Kidney (tissue), 14 donors: ENCODE data around the gene ANGPT4. TPM values are rescaled to one million over a fixed set of nuclear protein-coding genes. Genes with fewer than 3 reads are reported as not detected.

ENCODE experiments used
- DNase-seq, 5 donors: peaks; one replicate each; pipeline ENCODE4 v3.0.0-alpha.2; 2013 to 2020
- FAIRE-seq: peaks from 2 replicates; lab custom pipeline; 2012; peaks lifted over from hg19 to GRCh38; lab: Jason Lieb, UNC
- H3K27ac ChIP-seq, 2 donors: one replicate each; pipeline ENCODE4 v1.7.0; 2013; ENCODE audit warnings: low read depth in 2 of 2, low read length in 2 of 2, inconsistent platforms in 1 of 2
- H3K27me3 ChIP-seq: one replicate; pipeline ENCODE4 v1.7.1; 2013; ENCODE audit warnings: low read length, inconsistent platforms; ENCODE audit not compliant: control insufficient read depth, insufficient read depth
- H3K36me3 ChIP-seq, 3 donors: one replicate each; pipeline versions ENCODE4 v1.7.0 to v1.7.1; 2013; ENCODE audit warnings: low read length in 3 of 3, control low read depth in 1 of 3, inconsistent platforms in 1 of 3; ENCODE audit not compliant: insufficient read depth in 3 of 3, control insufficient read depth in 2 of 3
- H3K4me1 ChIP-seq, 3 donors: one replicate each; pipeline versions ENCODE4 v1.7.0 to v1.7.1; 2013; ENCODE audit warnings: low read length in 3 of 3, inconsistent platforms in 1 of 3, low read depth in 1 of 3; ENCODE audit not compliant: control insufficient read depth in 2 of 3, insufficient read depth in 2 of 3
- H3K4me3 ChIP-seq, 3 donors: one replicate each; pipeline versions ENCODE4 v1.7.0 to v1.8.1; 2013; ENCODE audit warnings: low read length in 3 of 3, control low read depth in 1 of 3, inconsistent platforms in 1 of 3
- H3K9ac ChIP-seq, 3 donors: one replicate each; pipeline versions ENCODE4 v1.7.0 to v1.7.1; 2013; ENCODE audit warnings: low read length in 3 of 3, control low read depth in 1 of 3, inconsistent platforms in 1 of 3
- H3K9me3 ChIP-seq, 3 donors: one replicate each; pipeline versions ENCODE4 v1.7.0 to v1.7.1; 2013; ENCODE audit warnings: low read length in 3 of 3, control low read depth in 1 of 3, inconsistent platforms in 1 of 3; ENCODE audit not compliant: control insufficient read depth in 2 of 3, insufficient read depth in 1 of 3
- CTCF ChIP-seq: IDR thresholded peaks from 3 replicates; pipeline ENCODE4 v1.5.1; 2012; ENCODE audit warnings: mild to moderate bottlenecking, moderate library complexity, borderline replicate concordance; ENCODE audit not compliant: insufficient read depth; ENCODE audit errors: extremely low read depth
- intact Hi-C: fragments of 100-400 bp; cut with DNase I; formaldehyde crosslinking; loops from one replicate; pipeline ENCODE4 v1.11.1; 2022
- polyA plus RNA-seq: library from polyadenylated mRNA; stranded (reverse); fragments of 350-450 nt; fragmentation: Illumina TruSeq; extraction: RNeasy Lipid Tissue Mini Kit (QIAGEN cat#74804); gene quantifications from one replicate; pipeline ENCODE4 v1.2.3, GENCODE V29; 2014; ENCODE audit warnings: low read depth, low replicate concordance; ENCODE audit not compliant: insufficient read depth
- total RNA-seq: library from RNA; stranded (reverse); fragmentation: NEBNext Ultra II Directional; extraction: Animal tissue kit (Norgen Biotek cat#: 25700); gene quantifications from one replicate; pipeline ENCODE4 v1.2.1, GENCODE V29; 2021
- donor health status: control.
- donor health status: control.
- donor health status: control.
- donor health status: control.
- donor health status: control.
- donor health status: DM: yes; HTN: yes; CAD: no.
- donor health status: Normal renal cell carcinoma (clear cell type).

Gene ANGPT4
- total and polyA plus RNA-seq, 2 donors from 2014 or later: 0.24 to 0.57 TPM

- FAIRE-seq: no peak
- no peaks in the 10 kb centered on the region for H3K27me3 ChIP-seq
- H3K9me3 ChIP-seq: no peaks in the 10 kb centered on the region
- H3K9ac ChIP-seq: no peak overlapping the region
- H3K27ac ChIP-seq: no peak overlapping the region
- H3K36me3 ChIP-seq: no peaks in the 10 kb centered on the region
- no peak overlapping the region for H3K4me3 ChIP-seq
- H3K4me1 ChIP-seq: no peaks in the 10 kb centered on the region
- TF ChIP-seq CTCF: no peak
- DNase-seq: peak in 2 of 5 donors; percentile 25 to 26
- intact Hi-C loops: no loop called here
Observed at GRCh38 chr20:942611-943010, 26.5 kb upstream of the ANGPT4 start.

DNA sequence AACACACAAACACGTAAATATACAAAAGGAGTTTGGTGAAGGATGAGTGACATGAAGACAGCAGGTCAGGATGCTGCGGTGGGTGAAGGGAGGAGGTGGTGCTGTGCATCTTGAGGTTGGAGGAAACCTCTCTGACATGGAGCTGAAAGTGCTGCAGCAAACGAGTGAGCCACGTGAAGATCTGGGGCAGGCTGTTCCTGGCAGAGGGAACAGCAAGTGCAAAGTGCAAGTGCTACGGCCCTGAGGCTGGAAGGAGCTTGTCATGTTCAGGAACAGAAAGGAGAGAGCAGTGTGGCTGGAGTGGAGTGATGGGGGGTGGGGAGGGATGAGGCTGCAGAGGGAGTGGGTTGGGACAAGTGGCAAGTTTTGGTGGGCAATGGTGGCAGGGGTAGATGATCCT is 24.8 kb upstream of the ANGPT4 start:
- H3K9me3 ChIP-seq: no peaks in the 10 kb centered on the region
- FAIRE-seq: no peak
- H3K4me3 ChIP-seq: no peak overlapping the region
- no peaks in the 10 kb centered on the region for H3K4me1 ChIP-seq
- intact Hi-C loops: no loop called here
- no peak overlapping the region for H3K27ac ChIP-seq
- no peak for DNase-seq
- no peak for TF ChIP-seq CTCF
- no peaks in the 10 kb centered on the region for H3K36me3 ChIP-seq
- no peaks in the 10 kb centered on the region for H3K27me3 ChIP-seq
- no peak overlapping the region for H3K9ac ChIP-seq

DNA sequence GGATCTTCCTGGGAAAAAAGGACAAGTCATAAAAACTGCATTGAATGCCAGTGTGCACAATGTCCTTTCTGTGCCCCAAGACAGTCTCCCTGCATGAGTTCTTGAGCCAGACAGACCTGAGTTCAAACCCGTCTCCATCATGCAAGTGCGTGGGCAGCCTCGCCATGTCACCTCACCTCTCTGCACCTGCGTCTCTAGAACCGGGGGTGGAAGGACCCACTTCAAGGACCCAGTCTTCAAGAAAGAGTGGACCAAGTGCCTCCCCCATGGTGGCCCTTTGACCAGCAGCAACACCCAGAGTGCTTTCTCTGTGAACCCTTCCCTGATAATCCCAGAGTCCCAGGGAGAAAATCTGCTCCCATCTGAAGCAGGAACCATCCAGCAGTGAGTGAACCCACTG is 23.5 kb upstream of the ANGPT4 start:
- no peak for TF ChIP-seq CTCF
- H3K4me1 ChIP-seq: no peaks in the 10 kb centered on the region
- no peaks in the 10 kb centered on the region for H3K36me3 ChIP-seq
- no peak overlapping the region for H3K9ac ChIP-seq
- DNase-seq: no peak
- H3K27ac ChIP-seq: no peak overlapping the region
- H3K4me3 ChIP-seq: no peak overlapping the region
- no peaks in the 10 kb centered on the region for H3K9me3 ChIP-seq
- intact Hi-C loops: no loop called here
- no peaks in the 10 kb centered on the region for H3K27me3 ChIP-seq
- FAIRE-seq: no peak

DNA sequence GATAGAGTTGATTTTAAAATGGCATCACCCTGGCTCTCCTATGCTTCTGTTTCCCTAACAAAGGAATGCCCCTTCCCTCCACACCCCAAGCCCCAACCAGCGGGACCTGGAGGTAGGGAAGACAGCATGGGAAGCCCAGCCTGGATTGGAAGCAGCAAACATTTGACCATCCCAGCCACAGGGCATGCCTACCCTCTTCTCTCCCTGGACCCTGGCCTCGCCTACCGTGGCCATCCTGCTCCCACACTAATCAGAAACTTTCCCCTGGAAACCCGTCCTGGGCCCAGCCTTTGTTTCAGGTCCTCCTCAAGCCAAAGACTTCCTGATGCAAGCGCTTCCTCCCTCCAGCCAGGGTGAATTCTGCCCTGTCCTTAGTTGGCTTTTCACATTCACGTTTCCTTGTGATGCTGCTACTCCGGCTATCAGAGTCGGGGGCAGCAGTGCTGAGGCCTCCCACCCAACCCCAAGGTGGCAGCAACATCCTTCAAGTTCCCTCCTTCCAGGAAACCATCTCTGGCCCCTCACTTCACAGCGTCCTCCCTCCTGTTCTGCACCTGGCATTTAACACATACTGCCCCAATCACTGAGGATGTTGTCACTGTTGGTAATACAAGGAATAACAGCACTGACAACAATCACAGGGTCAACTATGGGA is 18.2 kb upstream of the ANGPT4 start:
- Histone ChIP-seq H3K9ac (no peak overlapping the region), H3K4me1 (no peaks in the 10 kb centered on the region), H3K4me3 (no peak overlapping the region), H3K27me3 (no peaks in the 10 kb centered on the region), H3K27ac (no peak overlapping the region), H3K9me3 (no peaks in the 10 kb centered on the region), H3K36me3 (no peaks in the 10 kb centered on the region)
- FAIRE-seq (no peak), DNase-seq (no peak)
- TF ChIP-seq CTCF: no peak
- intact Hi-C loops: no loop called here
